Thyroid gland (tissue), 4 donors: ENCODE data around the gene MEIOB. TPM values are rescaled to one million over a fixed set of nuclear protein-coding genes. Genes with fewer than 3 reads are reported as not detected.

ENCODE experiments used
- DNase-seq, 2 donors: peaks; one replicate each; pipeline ENCODE4 v3.0.0-alpha.2; 2019
- H3K27ac ChIP-seq, 3 donors: fragments of 200-600 bp; sonication (generic); 1 replicate in 2 of 3; 2 replicates in 1 of 3; pipeline ENCODE4 v1.5.1; 2016 to 2019; ENCODE audit warnings: mild to moderate bottlenecking in 1 of 3, moderate library complexity in 1 of 3
- H3K27me3 ChIP-seq: fragments of 200-600 bp; sonication (generic); one replicate; pipeline ENCODE4 v1.5.1; 2019
- H3K36me3 ChIP-seq, 2 donors: fragments of 200-600 bp; sonication (generic); one replicate each; pipeline ENCODE4 v1.5.1; 2016 to 2019
- H3K4me1 ChIP-seq, 2 donors: fragments of 200-600 bp; sonication (generic); one replicate each; pipeline ENCODE4 v1.5.1; 2017 to 2019
- H3K4me3 ChIP-seq, 3 donors: fragments of 200-600 bp; sonication (generic); replicated peaks in 1 of 3; 1 replicate in 2 of 3; 2 replicates in 1 of 3; pipeline ENCODE4 v1.5.1; 2016; ENCODE audit warnings: mild to moderate bottlenecking in 1 of 3
- H3K9me3 ChIP-seq: fragments of 200-600 bp; sonication (generic); one replicate; pipeline ENCODE4 v1.5.1; 2017
- CTCF ChIP-seq, 6 experiments: fragments of 200-600 bp in 3 of 6; fragments of 450-650 bp in 3 of 6; sonication (generic) in 3 of 6; IDR thresholded peaks; one replicate each; pipeline ENCODE4 v1.5.1; 2016 to 2019; ENCODE audit warnings: antibody characterized with exemption in 6 of 6, mild to moderate bottlenecking in 2 of 6, inconsistent platforms in 1 of 6, moderate library complexity in 1 of 6
- POLR2A ChIP-seq, 2 donors: fragments of 450-650 bp; IDR thresholded peaks; one replicate each; pipeline ENCODE4 v1.6.1; 2017; ENCODE audit warnings: antibody characterized with exemption in 2 of 2, mild to moderate bottlenecking in 2 of 2, moderate library complexity in 1 of 2
- WGBS, 2 donors: methylation state at CpG; one replicate each; pipeline ENCODE4 v1.1.5; 2017; 5-methylcytosine and 5-hydroxymethylcytosine counted together
- intact Hi-C: fragments of 100-400 bp; cut with DNase I; formaldehyde crosslinking; loops from one replicate; pipeline ENCODE4 v1.15.1; 2023
- total RNA-seq, 4 donors: library from RNA; depleted of rRNA; stranded (reverse); fragments of >200 nt; gene quantifications; one replicate each; pipeline ENCODE4 v1.2.3, GENCODE V29; 2016

Gene MEIOB
- total RNA-seq, 4 donors from 2014 or later: 0.13 TPM; not detected in 3

- Histone ChIP-seq H3K4me1 (peaks cover 3 to 12% of the 10 kb centered on the region in 2 donors), H3K36me3 (no peaks in the 10 kb centered on the region), H3K27me3 (no peaks in the 10 kb centered on the region), H3K9me3 (no peaks in the 10 kb centered on the region), H3K27ac (no peak overlapping the region), H3K4me3 (no peak overlapping the region)
- intact Hi-C loops: no loop called here
- no peak for DNase-seq
- 52 to 71% methylated on average over 7 to 9 of the region's 9 CpGs for WGBS, 2 donors
- TF ChIP-seq CTCF (IDR thresholded peaks at IDR 0.05): no peak
- TF ChIP-seq POLR2A (IDR thresholded peaks at IDR 0.05): no peak
Observed at GRCh38 chr16:1832838-1833454, 39.0 kb downstream of the MEIOB start.

GRCh38 chr16:1831186-1832075 is 40.5 kb downstream of the MEIOB start:
- Histone ChIP-seq H3K36me3 (no peaks in the 10 kb centered on the region), H3K27ac (no peak overlapping the region), H3K27me3 (no peaks in the 10 kb centered on the region), H3K9me3 (no peaks in the 10 kb centered on the region), H3K4me3 (no peak overlapping the region), H3K4me1 (peaks cover 10 to 17% of the 10 kb centered on the region in 2 donors)
- DNase-seq: no peak
- TF ChIP-seq CTCF (IDR thresholded peaks at IDR 0.05): no peak
- no peak for TF ChIP-seq POLR2A (IDR thresholded peaks at IDR 0.05)
- 85 to 87% methylated on average over 19 of the region's 19 CpGs for WGBS, 2 donors
- intact Hi-C loops: no loop called here

- no peak for DNase-seq
- Histone ChIP-seq H3K4me3 (no peak overlapping the region), H3K27ac (no peak overlapping the region), H3K4me1 (peaks cover 17 to 23% of the 10 kb centered on the region in 2 donors), H3K27me3 (no peaks in the 10 kb centered on the region), H3K9me3 (no peaks in the 10 kb centered on the region), H3K36me3 (no peaks in the 10 kb centered on the region)
- WGBS, 2 donors: 63 to 71% methylated on average over 3 of the region's 3 CpGs
- no peak for TF ChIP-seq POLR2A (IDR thresholded peaks at IDR 0.05)
- TF ChIP-seq CTCF (IDR thresholded peaks at IDR 0.05): no peak
- intact Hi-C loops: no loop called here
Observed at GRCh38 chr16:1830213-1830612, 41.8 kb downstream of the MEIOB start.

GRCh38 chr16:1828645-1829410 is 43.1 kb downstream of the MEIOB start:
- intact Hi-C loops: no loop called here
- 79 to 80% methylated on average over 10 to 11 of the region's 11 CpGs for WGBS, 2 donors
- Histone ChIP-seq H3K4me1 (peaks cover 17 to 37% of the 10 kb centered on the region in 2 donors), H3K4me3 (no peak overlapping the region), H3K36me3 (no peaks in the 10 kb centered on the region), H3K27me3 (no peaks in the 10 kb centered on the region), H3K27ac (no peak overlapping the region), H3K9me3 (no peaks in the 10 kb centered on the region)
- TF ChIP-seq CTCF (IDR thresholded peaks at IDR 0.05) (no peak), POLR2A (IDR thresholded peaks at IDR 0.05) (no peak)
- DNase-seq: no peak
